HG02798 (cell line): ENCODE data around the gene CPA1.

Experiments
- ATAC-seq: cut with Tn5 transposase; IDR thresholded peaks from one replicate; pipeline ENCODE4 v1.9.1; 2021; ENCODE audit warnings: mild to moderate bottlenecking; ENCODE audit not compliant: unreplicated experiment, poor library complexity

Gene CPA1

GRCh38 chr7:130421684-130422083 is 41.4 kb downstream of the CPA1 start:
- no peak for ATAC-seq

GRCh38 chr7:130423501-130424037 is 43.3 kb downstream of the CPA1 start:
- ATAC-seq, result no peak

GRCh38 chr7:130425796-130426195 is 45.5 kb downstream of the CPA1 start:
- ATAC-seq, result no peak

- ATAC-seq, result no peak
Observed at GRCh38 chr7:130426564-130426963, 46.3 kb downstream of the CPA1 start.

- no peak for ATAC-seq
Observed at GRCh38 chr7:130429019-130429418, 48.7 kb downstream of the CPA1 start.

GRCh38 chr7:130430115-130430514 is 49.8 kb downstream of the CPA1 start:
- ATAC-seq, result no peak

DNA sequence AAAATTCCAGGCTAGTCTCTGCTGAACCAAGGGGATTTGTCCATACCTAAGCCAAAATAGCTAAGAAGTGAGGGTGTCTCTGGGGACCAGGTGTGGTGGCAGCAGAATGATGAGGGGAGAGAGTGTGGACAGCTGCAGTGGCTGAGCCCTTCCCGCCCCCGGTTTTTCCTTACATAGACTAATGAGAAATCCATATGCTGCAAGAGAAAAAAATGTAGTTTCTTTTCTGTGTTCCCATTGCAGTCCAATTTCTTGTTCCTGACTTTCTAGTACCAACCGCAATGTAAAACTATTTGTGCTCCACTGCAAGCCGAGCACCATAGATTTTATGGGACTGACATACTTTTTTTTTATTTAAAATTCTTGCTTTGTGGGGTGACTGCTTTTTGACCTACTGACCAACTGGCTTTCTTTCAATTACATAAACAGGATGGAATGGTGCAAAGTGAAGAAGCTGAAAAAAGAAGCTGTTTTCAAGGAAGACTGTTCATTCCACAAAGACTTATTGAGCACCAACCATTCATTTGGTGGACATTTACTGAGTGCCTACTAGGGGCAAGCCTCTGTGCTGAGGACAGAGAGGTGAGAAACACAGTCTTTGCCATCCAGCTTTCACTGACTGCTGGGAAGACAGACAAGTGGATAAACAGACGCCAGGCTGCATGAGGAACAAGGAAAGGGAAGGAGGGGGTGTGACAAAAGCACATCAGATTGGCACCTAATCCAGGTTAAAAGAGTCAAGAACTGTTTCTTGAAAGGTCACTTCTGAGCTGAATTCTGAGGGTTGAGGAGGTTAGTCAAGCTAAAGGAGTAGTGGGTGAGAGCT is 50.8 kb downstream of the CPA1 start:
- ATAC-seq, result no peak

- ATAC-seq, result no peak
Observed at GRCh38 chr7:130432886-130433285, 52.6 kb downstream of the CPA1 start.

DNA sequence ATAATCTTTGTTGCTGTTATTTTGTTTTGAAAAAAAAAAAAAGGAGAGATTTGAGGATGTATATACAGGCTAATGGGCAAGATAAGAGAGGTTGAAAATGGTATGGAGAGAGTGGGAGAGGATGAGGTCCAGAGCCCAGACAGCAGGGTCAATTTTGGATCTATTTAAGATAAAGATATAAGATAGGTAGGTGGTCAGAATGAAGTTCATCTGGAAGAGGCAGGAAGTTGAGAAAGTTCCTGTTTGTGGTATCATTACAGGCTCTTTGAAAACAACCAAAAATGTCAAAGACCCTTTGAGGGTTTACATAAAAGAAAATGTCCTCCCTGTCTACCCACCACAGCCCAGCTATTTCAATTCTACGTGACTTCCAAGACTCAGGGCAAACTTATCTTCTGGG is 53.0 kb downstream of the CPA1 start:
- no peak for ATAC-seq

- no peak for ATAC-seq
Observed at GRCh38 chr7:130435311-130435854, 55.1 kb downstream of the CPA1 start.

- no peak for ATAC-seq
Observed at GRCh38 chr7:130436253-130436652, 56.0 kb downstream of the CPA1 start.
